Keratinocyte (primary cell): ENCODE results near the gene SLCO3A1. TPM values are rescaled to one million over a fixed set of nuclear protein-coding genes. Genes with fewer than 3 reads are reported as not detected.

Experiments
- DNase-seq: peaks from one replicate; pipeline ENCODE4 v3.0.0-alpha.2; 2011; ENCODE audit warnings: low read depth, missing footprints, low spot score
- FAIRE-seq: peaks from 2 replicates; lab custom pipeline; 2011; peaks lifted over from hg19 to GRCh38; lab: Jason Lieb, UNC
- H2AFZ ChIP-seq: 2 replicates; pipeline ENCODE4 v1.6.0; 2012; ENCODE audit warnings: low read length, control low read depth, inconsistent platforms; ENCODE audit not compliant: control insufficient read depth
- H3K27ac ChIP-seq: 2 replicates; pipeline ENCODE4 v1.5.1; 2011; ENCODE audit warnings: low read length; ENCODE audit not compliant: control insufficient read depth, insufficient read depth
- H3K27me3 ChIP-seq: 3 replicates; pipeline ENCODE4 v1.6.0; 2011; ENCODE audit warnings: low read length; ENCODE audit not compliant: control insufficient read depth, insufficient read depth; ENCODE audit errors: extremely low read depth
- H3K36me3 ChIP-seq, 2 experiments: 2 replicates in 1 of 2; 3 replicates in 1 of 2; pipeline ENCODE4 v1.5.1; 2011; ENCODE audit warnings: low read length in 2 of 2, mild to moderate bottlenecking in 1 of 2; ENCODE audit not compliant: control insufficient read depth in 2 of 2, insufficient read depth in 2 of 2; ENCODE audit errors: extremely low read depth in 1 of 2
- H3K4me1 ChIP-seq: 3 replicates; pipeline ENCODE4 v1.5.1; 2011; ENCODE audit warnings: low read length; ENCODE audit not compliant: control insufficient read depth, insufficient read depth; ENCODE audit errors: extremely low read depth
- H3K4me2 ChIP-seq: 3 replicates; pipeline ENCODE4 v1.6.0; 2011; ENCODE audit warnings: low read depth, low read length; ENCODE audit not compliant: control insufficient read depth, insufficient read depth; ENCODE audit errors: extremely low read depth
- H3K4me3 ChIP-seq, 3 experiments: fragments of 200-600 bp in 1 of 3; sonication (generic) in 1 of 3; 2 replicates in 2 of 3; 3 replicates in 1 of 3; pipeline ENCODE4 v1.5.1; 2011 to 2016; ENCODE audit warnings: low read length in 3 of 3, mild to moderate bottlenecking in 3 of 3, control low read depth in 2 of 3, inconsistent platforms in 1 of 3, low read depth in 1 of 3, mixed read lengths in 1 of 3, mixed run types in 1 of 3, moderate library complexity in 1 of 3; ENCODE audit not compliant: control insufficient read depth in 2 of 3, insufficient read depth in 2 of 3; ENCODE audit errors: extremely low read depth in 1 of 3
- H3K79me2 ChIP-seq: 2 replicates; pipeline ENCODE4 v1.6.0; 2012; ENCODE audit warnings: low read length; ENCODE audit not compliant: control insufficient read depth, insufficient read depth
- H3K9ac ChIP-seq: 3 replicates; pipeline ENCODE4 v1.6.0; 2011; ENCODE audit warnings: low read length; ENCODE audit not compliant: control insufficient read depth, insufficient read depth; ENCODE audit errors: extremely low read depth
- H3K9me1 ChIP-seq: 3 replicates; pipeline ENCODE4 v1.6.0; 2011; ENCODE audit warnings: low read length; ENCODE audit not compliant: control insufficient read depth, insufficient read depth; ENCODE audit errors: extremely low read depth
- H3K9me3 ChIP-seq: 2 replicates; pipeline ENCODE4 v1.5.1; 2012; ENCODE audit warnings: low read depth, low read length; ENCODE audit not compliant: control insufficient read depth
- H4K20me1 ChIP-seq: 3 replicates; pipeline ENCODE4 v1.6.0; 2011; ENCODE audit warnings: low read length; ENCODE audit not compliant: control insufficient read depth, insufficient read depth; ENCODE audit errors: extremely low read depth
- EZH2 ChIP-seq: IDR thresholded peaks from one replicate; pipeline ENCODE4 v1.6.1; 2012; ENCODE audit warnings: inconsistent platforms, mild to moderate bottlenecking, low read length, moderate library complexity
- dilution Hi-C: fragments of 300-500 bp; cut with MboI; formaldehyde crosslinking; loops from one replicate; pipeline ENCODE4 v1.7.0; 2020; ENCODE audit warnings: low sequenced_read_pairs; ENCODE audit not compliant: extremely low pct_ligation_motif_present
- polyA plus RNA-seq, 5 experiments: library from polyadenylated mRNA; depleted of rRNA in 3 of 5; stranded (reverse) in 3 of 5; stranded (forward) in 1 of 5; unstranded in 1 of 5; fragments of >200 nt; gene quantifications; 1 replicate in 1 of 5; 2 replicates in 3 of 5; 3 replicates in 1 of 5; pipeline versions ENCODE4 v1.2.1 to v1.2.3, GENCODE V29; 2011 to 2012; ENCODE audit warnings: missing spikeins in 2 of 5, low read depth in 1 of 5, low replicate concordance in 1 of 5
- TF ChIP-seq, protein P1 (sequence below), 3 experiments: IDR thresholded peaks in 1 of 3; conservative IDR thresholded peaks in 1 of 3; optimal IDR thresholded peaks in 1 of 3; 2 replicates in 2 of 3; 3 replicates in 1 of 3; pipeline versions ENCODE3 to v1.5.1; 2011; ENCODE audit warnings: low read length in 3 of 3, mild to moderate bottlenecking in 3 of 3, moderate library complexity in 2 of 3, control low read depth in 1 of 3, inconsistent platforms in 1 of 3; ENCODE audit not compliant: insufficient read depth in 2 of 3; ENCODE audit errors: extremely low read depth in 1 of 3

Gene SLCO3A1
- polyA plus RNA-seq, 1 donor (not counting 4 experiments of a cell fraction or from before 2014, with no cell fraction given): 21.3 TPM

DNA sequence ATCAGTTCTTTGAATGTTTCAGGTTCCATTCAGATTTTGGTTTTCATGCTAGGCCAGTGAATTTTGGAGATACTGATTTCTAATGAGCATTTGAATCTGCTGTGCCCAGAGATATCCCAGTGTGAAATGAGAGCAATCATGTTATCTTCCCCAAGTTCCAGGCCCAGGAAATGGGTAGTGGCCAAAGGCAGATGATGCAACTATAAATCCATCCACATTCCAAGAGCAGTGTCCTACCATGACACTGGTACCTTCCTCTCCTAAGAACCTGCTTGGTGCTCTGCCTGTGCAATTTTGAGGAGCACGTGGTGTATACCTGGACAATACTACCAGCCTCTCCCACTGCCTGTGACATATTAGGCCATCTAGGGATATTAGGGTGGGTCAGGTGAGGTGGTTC is 186.8 kb downstream of the SLCO3A1 start:
- H3K36me3 ChIP-seq: no peaks in the 10 kb centered on the region
- H3K9me1 ChIP-seq: no peaks in the 10 kb centered on the region
- no peaks in the 10 kb centered on the region for H4K20me1 ChIP-seq
- no peak overlapping the region for H3K9ac ChIP-seq
- no peak overlapping the region for H3K4me3 ChIP-seq
- FAIRE-seq (no peak), DNase-seq (no peak)
- no peaks in the 10 kb centered on the region for H3K27me3 ChIP-seq
- H3K27ac ChIP-seq: no peak overlapping the region
- TF ChIP-seq, protein P1, sequence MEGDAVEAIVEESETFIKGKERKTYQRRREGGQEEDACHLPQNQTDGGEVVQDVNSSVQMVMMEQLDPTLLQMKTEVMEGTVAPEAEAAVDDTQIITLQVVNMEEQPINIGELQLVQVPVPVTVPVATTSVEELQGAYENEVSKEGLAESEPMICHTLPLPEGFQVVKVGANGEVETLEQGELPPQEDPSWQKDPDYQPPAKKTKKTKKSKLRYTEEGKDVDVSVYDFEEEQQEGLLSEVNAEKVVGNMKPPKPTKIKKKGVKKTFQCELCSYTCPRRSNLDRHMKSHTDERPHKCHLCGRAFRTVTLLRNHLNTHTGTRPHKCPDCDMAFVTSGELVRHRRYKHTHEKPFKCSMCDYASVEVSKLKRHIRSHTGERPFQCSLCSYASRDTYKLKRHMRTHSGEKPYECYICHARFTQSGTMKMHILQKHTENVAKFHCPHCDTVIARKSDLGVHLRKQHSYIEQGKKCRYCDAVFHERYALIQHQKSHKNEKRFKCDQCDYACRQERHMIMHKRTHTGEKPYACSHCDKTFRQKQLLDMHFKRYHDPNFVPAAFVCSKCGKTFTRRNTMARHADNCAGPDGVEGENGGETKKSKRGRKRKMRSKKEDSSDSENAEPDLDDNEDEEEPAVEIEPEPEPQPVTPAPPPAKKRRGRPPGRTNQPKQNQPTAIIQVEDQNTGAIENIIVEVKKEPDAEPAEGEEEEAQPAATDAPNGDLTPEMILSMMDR (optimal IDR thresholded peaks at IDR 0.05 in 1 of 3, IDR thresholded peaks at IDR 0.05 in 1 of 3, conservative IDR thresholded peaks at IDR 0.05 in 1 of 3; ENCODE audit: extremely low read depth in 1 of 3, insufficient read depth in 2 of 3, low read length in 3 of 3): no peak
- no peak for TF ChIP-seq EZH2
- dilution Hi-C loops: no loop called here
- H3K4me1 ChIP-seq: peaks cover 14% of the 10 kb centered on the region
- no peak overlapping the region for H3K4me2 ChIP-seq
- H3K79me2 ChIP-seq: peaks cover 5% of the 10 kb centered on the region
- no peak overlapping the region for H2AFZ ChIP-seq
- no peaks in the 10 kb centered on the region for H3K9me3 ChIP-seq

DNA sequence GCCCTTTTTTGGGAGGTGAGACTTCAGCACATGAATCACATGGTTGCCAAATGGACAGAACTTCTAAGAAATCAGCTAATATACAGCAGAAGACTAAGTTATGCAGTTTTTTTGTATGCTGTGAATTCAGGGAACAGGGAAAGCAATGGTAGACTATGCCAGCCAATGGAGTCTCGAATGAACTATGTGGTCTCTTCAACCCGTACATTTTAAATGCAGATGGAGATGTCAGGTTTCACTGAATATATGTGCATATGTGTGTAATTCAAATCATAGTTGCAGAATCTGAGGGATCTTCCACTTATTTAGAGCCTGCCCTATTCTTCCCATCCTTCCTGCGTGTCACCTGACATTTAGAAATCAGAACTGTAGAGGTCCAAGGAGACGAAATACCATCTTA is 187.9 kb downstream of the SLCO3A1 start:
- H3K4me2 ChIP-seq: no peak overlapping the region
- no peak for FAIRE-seq
- peaks cover 5% of the 10 kb centered on the region for H3K79me2 ChIP-seq
- H3K4me3 ChIP-seq: no peak overlapping the region
- TF ChIP-seq, protein P1 (optimal IDR thresholded peaks at IDR 0.05 in 1 of 3, IDR thresholded peaks at IDR 0.05 in 1 of 3, conservative IDR thresholded peaks at IDR 0.05 in 1 of 3; ENCODE audit: extremely low read depth in 1 of 3, insufficient read depth in 2 of 3, low read length in 3 of 3): no peak
- TF ChIP-seq EZH2: no peak
- peaks cover 14% of the 10 kb centered on the region for H3K4me1 ChIP-seq
- no peaks in the 10 kb centered on the region for H3K9me3 ChIP-seq
- H3K36me3 ChIP-seq: no peaks in the 10 kb centered on the region
- H3K9ac ChIP-seq: no peak overlapping the region
- no peaks in the 10 kb centered on the region for H3K9me1 ChIP-seq
- DNase-seq: no peak
- H2AFZ ChIP-seq: no peak overlapping the region
- H3K27me3 ChIP-seq: no peaks in the 10 kb centered on the region
- no peak overlapping the region for H3K27ac ChIP-seq
- H4K20me1 ChIP-seq: no peaks in the 10 kb centered on the region
- dilution Hi-C loops: no loop called here
